Measurements from ENCODE around the gene BRWD1.
A peak's percentile ranks its signal among the peaks of the same experiment; 100 is the strongest.

The BRWD1 gene

GRCh38 chr21:39326607-39327307, 13.3 kb upstream of the BRWD1 start:
- no peak for DNase-seq

- no peak for DNase-seq
Measured at GRCh38 chr21:39325458-39325857, 12.0 kb upstream of the BRWD1 start.

- DNase-seq, result no peak
Measured at GRCh38 chr21:39321424-39321823, 8.0 kb upstream of the BRWD1 start.

- DNase-seq, result no peak
Measured at GRCh38 chr21:39319814-39320332, 6.4 kb upstream of the BRWD1 start.

GRCh38 chr21:39319251-39319756, 5.9 kb upstream of the BRWD1 start:
- DNase-seq, result no peak

- no peak for DNase-seq
Measured at GRCh38 chr21:39318091-39318959, 4.9 kb upstream of the BRWD1 start.

GRCh38 chr21:39317134-39318090, 4.0 kb upstream of the BRWD1 start:
- DNase-seq, result peak in 1 of 2 donors; percentile 16

GRCh38 chr21:39316729-39317128, 3.3 kb upstream of the BRWD1 start:
- no peak for DNase-seq

- DNase-seq, result no peak
Measured at GRCh38 chr21:39315603-39316445, 2.4 kb upstream of the BRWD1 start.

- DNase-seq, result peak; percentile 30 to 69
Measured at GRCh38 chr21:39314143-39315027, 953 bp upstream of the BRWD1 start.

GRCh38 chr21:39313042-39313570, 326 bp downstream of the BRWD1 start:
- no peak for DNase-seq

- peak; percentile 95 to 96 for DNase-seq
Measured at GRCh38 chr21:39312112-39313041, 1.1 kb downstream of the BRWD1 start.

- DNase-seq, result no peak
Measured at GRCh38 chr21:39311164-39311563, 2.3 kb downstream of the BRWD1 start.

- DNase-seq, result no peak
Measured at GRCh38 chr21:39307466-39307865, 6.0 kb downstream of the BRWD1 start.

- no peak for DNase-seq
Measured at GRCh38 chr21:39300587-39300986, 12.8 kb downstream of the BRWD1 start.

- no peak for DNase-seq
Measured at GRCh38 chr21:39296891-39297290, 16.5 kb downstream of the BRWD1 start.

GRCh38 chr21:39288987-39289386, 24.4 kb downstream of the BRWD1 start:
- no peak for DNase-seq

GRCh38 chr21:39282911-39283310, 30.5 kb downstream of the BRWD1 start:
- DNase-seq, result no peak

GRCh38 chr21:39281853-39282252, 31.6 kb downstream of the BRWD1 start:
- no peak for DNase-seq

Data from hippocampal formation (tissue), 2 donors.